Naive thymus-derived CD4-positive, alpha-beta T cell (primary cell): Measurements from ENCODE around the gene MID1. TPM values are rescaled to one million over a fixed set of nuclear protein-coding genes. Genes with fewer than 3 reads are reported as not detected.

Experiments used
- ATAC-seq: fragments of 150-1000 bp; cut with Tn5 transposase; 2 replicates; pipeline ENCODE4 v1.10.0; 2021; ENCODE audit warnings: mild to moderate bottlenecking, moderate library complexity
- CTCF ChIA-PET: fragments of 350-600 bp; sonication (Branson Sonifier 250); formaldehyde crosslinking; loops from one replicate; lab custom pipeline; 2021; ENCODE audit warnings: antibody characterized with exemption; lab: Charles Lee
- POLR2A ChIA-PET: fragments of 350-600 bp; sonication (Branson Sonifier 250); formaldehyde crosslinking; loops from one replicate; lab custom pipeline; 2021; ENCODE audit warnings: antibody characterized with exemption, inconsistent platforms; lab: Charles Lee
- DNase-seq, 9 donors: peaks; one replicate each; pipeline versions ENCODE4 v3.0.0 to v3.0.0-alpha.2; 2020 to 2022; ENCODE audit warnings: mixed read lengths in 1 of 9
- H3K27ac ChIP-seq: one replicate; pipeline ENCODE4 v1.7.0; 2013; ENCODE audit warnings: mild to moderate bottlenecking, low read depth, low read length, moderate library complexity
- H3K27me3 ChIP-seq, 2 donors: one replicate each; pipeline ENCODE4 v1.7.0; 2013; ENCODE audit warnings: low read length in 2 of 2, mild to moderate bottlenecking in 2 of 2, moderate library complexity in 2 of 2; ENCODE audit not compliant: control insufficient read depth in 2 of 2, insufficient read depth in 2 of 2
- H3K36me3 ChIP-seq, 3 experiments: 1 replicate in 2 of 3; 2 replicates in 1 of 3; pipeline ENCODE4 v1.7.0; 2013; ENCODE audit warnings: low read length in 3 of 3, mild to moderate bottlenecking in 3 of 3, moderate library complexity in 1 of 3; ENCODE audit not compliant: insufficient read depth in 3 of 3, control insufficient read depth in 2 of 3
- H3K4me1 ChIP-seq, 2 donors: one replicate each; pipeline ENCODE4 v1.7.0; 2013; ENCODE audit warnings: low read length in 2 of 2, mild to moderate bottlenecking in 2 of 2, moderate library complexity in 1 of 2; ENCODE audit not compliant: control insufficient read depth in 2 of 2, insufficient read depth in 2 of 2
- H3K4me3 ChIP-seq: 2 replicates; pipeline ENCODE4 v1.7.0; 2013; ENCODE audit warnings: mild to moderate bottlenecking, low read length
- H3K9me3 ChIP-seq, 3 experiments: 1 replicate in 2 of 3; 2 replicates in 1 of 3; pipeline ENCODE4 v1.7.0; 2013; ENCODE audit warnings: low read length in 3 of 3; ENCODE audit not compliant: control insufficient read depth in 2 of 3
- H3K27ac Mint-ChIP-seq, 9 donors: one replicate each; pipeline ENCODE4 v1.8.0; 2020 to 2022; ENCODE audit warnings: mixed read lengths in 9 of 9, mild to moderate bottlenecking in 8 of 9, moderate library complexity in 5 of 9, inconsistent platforms in 2 of 9
- H3K27me3 Mint-ChIP-seq, 5 donors: one replicate each; pipeline ENCODE4 v1.8.0; 2021 to 2022; ENCODE audit warnings: mixed read lengths in 5 of 5, mild to moderate bottlenecking in 1 of 5
- H3K36me3 Mint-ChIP-seq, 5 donors: one replicate each; pipeline ENCODE4 v1.8.0; 2020 to 2022; ENCODE audit warnings: mixed read lengths in 5 of 5, mild to moderate bottlenecking in 3 of 5, inconsistent platforms in 1 of 5
- H3K4me1 Mint-ChIP-seq, 7 donors: one replicate each; pipeline ENCODE4 v1.8.0; 2020 to 2022; ENCODE audit warnings: mixed read lengths in 7 of 7, mild to moderate bottlenecking in 3 of 7, inconsistent platforms in 1 of 7
- H3K4me3 Mint-ChIP-seq, 10 donors: one replicate each; pipeline ENCODE4 v1.8.0; 2020 to 2022; ENCODE audit warnings: mild to moderate bottlenecking in 10 of 10, mixed read lengths in 10 of 10, moderate library complexity in 6 of 10, inconsistent platforms in 2 of 10
- H3K9me3 Mint-ChIP-seq, 11 donors: one replicate each; pipeline ENCODE4 v1.8.0; 2020 to 2022; ENCODE audit warnings: mixed read lengths in 11 of 11, mild to moderate bottlenecking in 4 of 11, inconsistent platforms in 1 of 11, moderate library complexity in 1 of 11
- intact Hi-C, 2 donors: fragments of 100-400 bp; cut with micrococcal nuclease; formaldehyde crosslinking; loops; one replicate each; pipeline ENCODE4 v1.15.1; 2023
- polyA plus RNA-seq, 2 donors: library from polyadenylated mRNA; unstranded; fragments of 300-500 nt; fragmentation: Illumina TruSeq; gene quantifications; one replicate each; pipeline ENCODE4 v1.2.3, GENCODE V29; 2021
- total RNA-seq, 6 experiments: library from RNA in 5 of 6; stranded (reverse) in 5 of 6; gene quantifications; 1 replicate in 5 of 6; 2 replicates in 1 of 6; pipeline ENCODE4 v1.2.3 and lab custom pipeline; 2021 to 2026

Gene MID1
- total and polyA plus RNA-seq, 7 experiments from 2014 or later = 0.12 to 0.27 (median 0.22) TPM; not detected in 2

DNA sequence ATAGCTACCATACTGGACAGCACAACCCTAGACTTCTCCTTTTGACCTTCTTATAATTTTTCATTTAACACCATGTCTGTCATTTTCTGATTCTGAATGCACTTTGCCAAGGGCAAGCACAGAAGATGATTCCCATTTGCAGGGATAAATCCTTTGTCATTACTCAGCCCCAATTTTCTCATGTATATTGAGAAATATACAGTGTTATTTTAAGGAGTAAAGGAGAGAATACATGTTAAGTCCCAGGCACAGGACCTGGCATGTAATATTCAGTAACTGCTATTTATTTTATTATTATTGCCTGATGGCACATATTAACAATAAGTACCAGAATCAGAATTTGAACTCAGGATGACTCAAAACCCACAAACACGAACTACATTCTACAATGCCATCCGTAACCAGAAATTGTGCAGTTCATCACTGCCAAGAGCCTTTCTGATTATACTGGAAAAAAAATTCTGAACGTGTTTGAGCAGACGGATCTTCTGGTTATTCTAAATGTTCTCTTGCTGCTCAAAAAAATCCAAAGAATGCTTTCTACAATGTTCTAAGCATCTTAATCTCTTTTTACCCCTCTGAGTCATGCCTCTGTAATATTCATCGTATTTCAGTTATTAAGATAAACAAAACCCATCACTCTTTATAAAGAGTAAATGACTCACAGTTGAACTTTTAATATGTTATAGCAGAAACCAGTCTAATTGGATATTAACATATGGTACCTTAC lies 170.0 kb downstream of the MID1 start:
- intact Hi-C loops = no loop called here
- Mint-ChIP-seq H3K4me3 (no peak overlapping the region), H3K27me3 (no peaks in the 10 kb centered on the region), H3K9me3 (peaks cover 0 to 5% (median 0%) of the 10 kb centered on the region in 11 donors), H3K27ac (no peak overlapping the region), H3K36me3 (no peaks in the 10 kb centered on the region), H3K4me1 (no peaks in the 10 kb centered on the region)
- Histone ChIP-seq H3K36me3 (no peaks in the 10 kb centered on the region), H3K27me3 (no peaks in the 10 kb centered on the region), H3K4me1 (no peaks in the 10 kb centered on the region), H3K4me3 (no peak overlapping the region), H3K9me3 (no peaks in the 10 kb centered on the region), H3K27ac (no peak overlapping the region)
- ChIA-PET CTCF (no interaction called here), POLR2A (no interaction called here)
- DNase-seq (no peak), ATAC-seq (no peak)

DNA sequence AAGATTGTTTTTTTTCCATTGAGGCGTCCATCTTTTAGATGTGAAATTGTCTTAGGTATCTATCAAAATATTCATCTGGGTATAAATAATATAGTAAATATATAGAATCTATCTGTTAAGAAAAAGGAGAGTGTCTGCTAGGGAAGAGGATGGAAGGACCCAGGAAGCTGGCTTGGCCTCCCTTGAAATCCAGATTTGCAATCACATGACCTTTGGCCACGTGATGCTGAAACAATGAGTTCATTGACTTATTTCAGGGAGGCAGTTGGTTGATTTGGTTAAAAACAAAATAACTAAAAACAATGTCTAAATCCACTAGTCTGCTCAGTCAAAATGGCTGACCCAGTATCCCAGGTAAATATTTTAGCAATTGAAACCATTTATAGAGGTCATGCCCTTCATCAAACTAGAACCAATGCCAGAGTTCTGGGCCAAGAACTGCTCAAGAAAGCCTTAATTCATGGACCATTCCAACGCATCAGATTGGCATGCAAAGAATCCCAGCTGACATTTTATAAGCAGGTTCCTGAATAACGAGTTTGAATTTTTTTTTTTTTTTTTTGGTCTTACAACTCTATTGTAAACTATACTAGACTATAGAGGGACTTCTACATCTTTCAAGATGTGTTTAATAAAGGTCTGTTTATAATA lies 172.7 kb downstream of the MID1 start:
- no peaks in the 10 kb centered on the region for H3K4me1 Mint-ChIP-seq
- Histone ChIP-seq H3K27me3 (no peaks in the 10 kb centered on the region), H3K27ac (no peak overlapping the region), H3K9me3 (no peaks in the 10 kb centered on the region), H3K36me3 (no peaks in the 10 kb centered on the region), H3K4me3 (no peak overlapping the region), H3K4me1 (no peaks in the 10 kb centered on the region)
- H3K4me3 Mint-ChIP-seq = no peak overlapping the region
- ChIA-PET POLR2A (no interaction called here), CTCF (no interaction called here)
- no peak overlapping the region for H3K27ac Mint-ChIP-seq
- intact Hi-C loops = no loop called here
- ATAC-seq = no peak
- no peaks in the 10 kb centered on the region for H3K27me3 Mint-ChIP-seq
- H3K36me3 Mint-ChIP-seq = no peaks in the 10 kb centered on the region
- H3K9me3 Mint-ChIP-seq = peaks cover 0 to 3% (median 0%) of the 10 kb centered on the region in 11 donors
- DNase-seq = no peak

GRCh38 chrX:10444204-10444603 lies 176.2 kb downstream of the MID1 start:
- Mint-ChIP-seq H3K9me3 (peaks cover 0 to 8% (median 1%) of the 10 kb centered on the region in 11 donors), H3K27me3 (no peaks in the 10 kb centered on the region), H3K27ac (no peak overlapping the region), H3K4me1 (peaks cover 0 to 1% (median 0%) of the 10 kb centered on the region in 7 donors), H3K36me3 (no peaks in the 10 kb centered on the region), H3K4me3 (no peak overlapping the region)
- H3K4me1 ChIP-seq = no peaks in the 10 kb centered on the region
- intact Hi-C loops = no loop called here
- H3K9me3 ChIP-seq = no peaks in the 10 kb centered on the region
- no peak overlapping the region for H3K27ac ChIP-seq
- no peak overlapping the region for H3K4me3 ChIP-seq
- ChIA-PET POLR2A (no interaction called here), CTCF (no interaction called here)
- H3K36me3 ChIP-seq = no peaks in the 10 kb centered on the region
- no peak for ATAC-seq
- DNase-seq = no peak
- no peaks in the 10 kb centered on the region for H3K27me3 ChIP-seq

GRCh38 chrX:10441464-10441863 lies 178.9 kb downstream of the MID1 start:
- no peaks in the 10 kb centered on the region for H3K36me3 Mint-ChIP-seq
- H3K36me3 ChIP-seq = no peaks in the 10 kb centered on the region
- H3K27me3 ChIP-seq = no peaks in the 10 kb centered on the region
- intact Hi-C loops = no loop called here
- H3K4me1 Mint-ChIP-seq = peaks cover 0 to 1% (median 0%) of the 10 kb centered on the region in 7 donors
- ATAC-seq (no peak), DNase-seq (no peak)
- H3K9me3 ChIP-seq = no peaks in the 10 kb centered on the region
- H3K27ac Mint-ChIP-seq = no peak overlapping the region
- H3K9me3 Mint-ChIP-seq = peaks cover 0 to 8% (median 3%) of the 10 kb centered on the region in 11 donors
- CTCF ChIA-PET = no interaction called here
- no peaks in the 10 kb centered on the region for H3K4me1 ChIP-seq
- H3K4me3 ChIP-seq = no peak overlapping the region
- no peak overlapping the region for H3K4me3 Mint-ChIP-seq
- no peak overlapping the region for H3K27ac ChIP-seq
- POLR2A ChIA-PET = no interaction called here
- no peaks in the 10 kb centered on the region for H3K27me3 Mint-ChIP-seq

- Histone ChIP-seq H3K4me3 (no peak overlapping the region), H3K9me3 (no peaks in the 10 kb centered on the region), H3K4me1 (no peaks in the 10 kb centered on the region), H3K27ac (no peak overlapping the region), H3K27me3 (no peaks in the 10 kb centered on the region), H3K36me3 (no peaks in the 10 kb centered on the region)
- no peak overlapping the region for H3K4me3 Mint-ChIP-seq
- no peaks in the 10 kb centered on the region for H3K27me3 Mint-ChIP-seq
- intact Hi-C loops = no loop called here
- H3K9me3 Mint-ChIP-seq = peaks cover 0 to 6% (median 0%) of the 10 kb centered on the region in 11 donors
- no peak overlapping the region for H3K27ac Mint-ChIP-seq
- ChIA-PET CTCF (no interaction called here), POLR2A (no interaction called here)
- no peaks in the 10 kb centered on the region for H3K36me3 Mint-ChIP-seq
- ATAC-seq (no peak), DNase-seq (no peak)
- H3K4me1 Mint-ChIP-seq = no peaks in the 10 kb centered on the region
These were observed 187.0 kb downstream of the MID1 start for GRCh38 chrX:10433296-10433965.

DNA sequence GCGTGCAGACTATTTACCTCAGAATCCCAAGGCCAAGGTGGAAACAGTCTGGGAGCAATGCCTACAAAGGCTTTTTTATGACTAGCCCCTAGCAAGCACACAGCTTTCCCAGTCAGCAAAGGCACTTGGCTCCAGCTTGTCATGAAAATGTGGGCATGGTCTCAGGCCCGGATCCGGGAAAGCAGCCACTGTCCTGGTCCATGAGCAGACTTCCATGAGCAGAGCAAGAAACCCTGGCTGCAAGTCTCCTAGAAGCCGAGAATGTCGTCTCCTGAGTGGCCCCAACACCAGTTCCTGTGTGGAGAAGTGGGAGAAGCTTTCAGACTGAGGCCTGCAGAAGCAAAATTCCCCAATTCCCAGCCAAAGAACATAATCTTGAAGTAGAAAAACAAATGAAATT lies 190.5 kb downstream of the MID1 start:
- Histone ChIP-seq H3K27me3 (no peaks in the 10 kb centered on the region), H3K36me3 (no peaks in the 10 kb centered on the region), H3K4me1 (no peaks in the 10 kb centered on the region), H3K27ac (no peak overlapping the region), H3K9me3 (no peaks in the 10 kb centered on the region), H3K4me3 (no peak overlapping the region)
- Mint-ChIP-seq H3K4me1 (no peaks in the 10 kb centered on the region), H3K27ac (no peak overlapping the region), H3K9me3 (peaks cover 0 to 8% (median under 1%) of the 10 kb centered on the region in 11 donors), H3K27me3 (no peaks in the 10 kb centered on the region), H3K4me3 (no peak overlapping the region), H3K36me3 (no peaks in the 10 kb centered on the region)
- ChIA-PET POLR2A (no interaction called here), CTCF (no interaction called here)
- intact Hi-C loops = no loop called here
- ATAC-seq (no peak), DNase-seq (no peak)
